HG03139 (cell line): ENCODE results near the gene CYP39A1.
"Not testable (repeated sequence)": the region's sequence is repeated elsewhere in the genome, so short reads cannot be mapped to it uniquely, and the experiment has no call there.

Source experiments
- ATAC-seq: cut with Tn5 transposase; IDR thresholded peaks from one replicate; pipeline ENCODE4 v1.9.1; 2021; ENCODE audit not compliant: unreplicated experiment

The CYP39A1 gene

DNA sequence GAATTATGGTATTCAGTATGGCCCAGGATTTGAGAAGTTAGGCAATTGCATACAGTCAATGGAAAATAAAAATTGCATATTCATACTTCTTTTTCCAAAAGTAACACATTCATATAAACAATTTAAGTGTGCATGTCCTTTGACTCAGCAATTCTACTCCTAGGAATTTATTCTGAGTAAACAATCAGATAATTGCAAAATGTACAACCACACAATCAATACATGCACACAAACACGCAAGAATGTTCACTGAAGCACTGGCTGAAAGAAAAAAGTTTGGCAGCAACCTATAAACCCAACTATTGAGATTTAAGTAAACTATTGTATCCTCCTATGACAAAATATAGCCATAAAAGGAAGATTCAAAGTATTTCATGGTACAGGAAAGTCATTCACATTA, 1.6 kb downstream of the CYP39A1 start:
- no peak for ATAC-seq

DNA sequence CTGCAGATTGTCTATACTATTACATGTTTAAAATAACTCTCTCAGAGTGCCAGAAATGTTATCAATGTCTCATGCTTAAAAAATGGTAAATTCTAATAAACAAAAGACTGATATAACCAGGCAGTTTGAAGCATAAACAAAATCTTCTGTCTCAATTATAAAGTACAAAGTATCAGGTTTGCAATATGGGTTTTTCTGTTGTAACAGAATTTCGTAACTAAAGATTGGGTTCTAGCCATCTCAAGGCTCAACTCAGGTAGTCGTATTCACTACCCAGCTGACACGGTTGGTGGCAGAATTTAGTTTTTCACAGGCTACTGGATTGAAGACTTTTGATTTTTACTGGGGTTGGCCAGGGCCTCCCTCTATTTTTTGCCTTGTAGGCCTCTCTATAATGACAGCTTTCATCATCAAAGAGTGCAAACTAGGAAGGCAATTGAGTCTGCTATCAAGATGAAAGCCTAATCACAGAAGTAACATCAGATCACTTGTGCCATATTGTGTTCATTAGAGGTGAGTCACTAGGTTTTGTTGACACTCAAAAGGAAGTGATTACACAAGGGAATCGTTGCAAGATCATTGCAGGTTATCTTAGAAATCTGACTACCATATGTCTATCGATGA, 3.6 kb downstream of the CYP39A1 start:
- no peak for ATAC-seq

- ATAC-seq, result not testable (repeated sequence)
Observed at GRCh38 chr6:46648108-46648507, 4.5 kb downstream of the CYP39A1 start.

- ATAC-seq, result no peak
Observed at GRCh38 chr6:46645265-46645664, 7.4 kb downstream of the CYP39A1 start.

GRCh38 chr6:46642928-46643751, 9.5 kb downstream of the CYP39A1 start:
- no peak for ATAC-seq

DNA sequence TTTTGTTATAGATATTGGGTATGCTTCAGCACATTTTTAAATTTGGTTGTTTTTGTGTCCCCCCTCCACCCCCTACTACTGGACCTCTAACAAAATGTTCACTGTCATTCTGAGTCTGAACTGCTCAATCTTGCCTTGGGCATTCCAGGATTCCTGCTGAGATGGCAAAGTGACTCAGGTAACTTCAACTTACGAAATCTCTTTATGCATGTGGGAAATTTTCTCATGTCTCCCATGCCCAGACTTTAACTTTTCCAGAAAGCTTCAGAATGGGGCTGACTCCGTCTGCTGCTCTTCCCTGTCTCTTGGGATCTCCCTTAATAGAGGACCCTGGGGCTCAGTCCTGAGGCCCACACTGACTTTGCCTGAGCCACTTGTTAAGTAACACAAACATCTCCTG, 14.0 kb downstream of the CYP39A1 start:
- no peak for ATAC-seq

DNA sequence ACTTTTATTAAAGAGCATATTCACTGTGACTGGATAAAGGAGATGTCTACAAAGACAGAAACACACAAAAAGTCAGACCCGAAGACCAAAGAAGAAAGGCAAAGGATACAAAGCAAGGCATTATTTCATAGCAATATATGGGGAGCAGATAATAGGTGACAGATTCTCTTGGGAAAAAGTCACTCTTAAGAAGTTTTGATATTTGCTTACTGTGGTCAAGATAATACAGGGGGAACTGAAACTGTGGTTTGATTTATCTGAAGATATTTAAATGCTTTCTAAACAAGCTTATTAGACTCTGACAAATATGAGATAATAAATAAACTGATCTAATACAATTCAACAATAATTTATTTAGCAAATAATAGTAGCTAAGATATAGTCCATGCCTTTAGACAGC, 14.7 kb downstream of the CYP39A1 start:
- ATAC-seq, result no peak

DNA sequence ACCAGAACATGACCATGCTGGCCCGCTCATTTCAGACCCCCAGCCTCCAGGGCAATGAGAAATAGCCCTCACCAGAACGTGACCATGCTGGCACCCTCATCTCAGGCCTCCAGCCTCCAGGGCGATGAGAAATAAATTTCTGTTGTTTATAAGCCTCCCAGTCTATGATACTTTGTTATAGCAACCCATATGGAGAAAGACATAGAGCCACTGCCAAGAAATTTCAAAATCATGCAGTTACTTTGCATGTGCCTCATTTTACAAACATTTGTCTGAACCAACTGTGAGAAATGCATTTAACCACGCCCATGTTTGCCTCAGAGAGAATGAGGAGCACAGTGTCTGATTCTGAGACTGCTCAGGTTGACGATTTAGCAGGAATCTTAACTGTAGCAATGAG, 15.5 kb downstream of the CYP39A1 start:
- no peak for ATAC-seq

GRCh38 chr6:46635462-46635861, 17.2 kb downstream of the CYP39A1 start:
- ATAC-seq, result no peak

GRCh38 chr6:46632053-46632452, 20.6 kb downstream of the CYP39A1 start:
- no peak for ATAC-seq

- no peak for ATAC-seq
Observed at GRCh38 chr6:46629691-46630090, 22.9 kb downstream of the CYP39A1 start.

GRCh38 chr6:46628976-46629375, 23.6 kb downstream of the CYP39A1 start:
- no peak for ATAC-seq

DNA sequence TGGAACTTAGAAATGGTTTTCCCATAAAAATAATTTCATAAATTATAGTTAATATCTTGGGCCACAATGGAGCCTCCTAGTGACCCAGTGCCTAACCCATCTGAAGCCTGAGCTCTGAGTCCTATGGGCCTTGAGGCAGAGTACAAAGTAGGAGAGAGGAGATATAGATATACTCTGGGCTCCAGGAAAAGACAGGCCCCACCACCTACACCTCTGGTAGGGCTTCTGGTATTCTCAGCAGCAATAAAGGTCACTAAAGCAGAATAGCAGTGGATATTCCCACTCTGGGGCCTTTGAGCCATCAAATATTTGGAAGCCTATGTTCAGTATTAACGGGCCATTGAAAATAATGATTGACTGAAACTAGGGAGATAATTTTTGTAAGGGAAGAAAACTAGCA, 24.1 kb downstream of the CYP39A1 start:
- ATAC-seq, result no peak

GRCh38 chr6:46626976-46627375, 25.6 kb downstream of the CYP39A1 start:
- no peak for ATAC-seq

DNA sequence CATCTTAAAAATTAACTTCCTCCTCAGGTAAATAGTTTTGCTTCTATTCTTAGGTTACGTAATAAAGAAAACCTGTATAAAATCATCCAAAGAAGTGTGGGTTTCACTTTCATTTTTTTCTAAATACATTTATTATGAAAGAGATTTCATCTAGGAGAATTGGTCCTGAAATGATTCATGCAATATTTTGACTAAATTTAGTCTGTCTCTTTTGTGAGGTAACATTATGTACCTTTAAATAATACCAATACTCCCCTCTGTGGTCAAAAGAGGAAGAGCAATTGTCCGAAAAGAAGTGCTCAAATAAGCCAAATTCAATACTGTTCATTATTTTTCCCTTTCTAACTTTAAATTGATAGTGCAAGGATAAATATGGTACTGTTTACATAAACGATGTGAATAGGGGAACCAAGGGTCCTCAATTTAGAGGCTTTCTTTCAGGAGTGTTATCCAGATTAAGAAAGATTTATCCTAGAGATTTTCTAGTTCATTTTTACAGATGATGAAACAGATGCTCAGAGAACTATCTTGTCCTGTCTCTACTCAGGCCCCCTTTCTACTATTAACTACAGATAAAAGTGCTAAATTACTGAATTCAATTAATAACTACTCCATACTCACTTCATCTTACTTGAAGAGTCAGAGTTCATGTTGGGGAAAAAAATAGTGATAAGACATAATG, 26.2 kb downstream of the CYP39A1 start:
- no peak for ATAC-seq

DNA sequence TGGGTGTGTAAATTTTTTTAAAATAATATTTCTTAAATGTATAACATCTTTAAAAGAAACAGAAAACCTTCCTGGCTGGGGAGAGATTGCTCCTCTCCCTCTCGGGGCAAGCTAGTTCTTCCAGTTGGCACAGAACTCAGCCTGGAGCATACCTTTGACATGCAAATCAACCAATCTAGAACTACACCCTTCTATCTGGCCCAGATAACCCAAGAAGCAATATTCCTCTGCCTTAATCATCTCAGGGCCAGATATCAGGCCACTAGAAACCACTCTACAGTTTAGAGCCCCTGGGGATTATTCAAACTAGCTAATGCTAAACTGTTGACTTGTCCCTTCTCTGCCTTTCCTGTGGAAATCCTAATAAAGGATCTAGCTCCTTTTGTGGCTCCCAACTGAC, 33.9 kb downstream of the CYP39A1 start:
- ATAC-seq, result no peak

DNA sequence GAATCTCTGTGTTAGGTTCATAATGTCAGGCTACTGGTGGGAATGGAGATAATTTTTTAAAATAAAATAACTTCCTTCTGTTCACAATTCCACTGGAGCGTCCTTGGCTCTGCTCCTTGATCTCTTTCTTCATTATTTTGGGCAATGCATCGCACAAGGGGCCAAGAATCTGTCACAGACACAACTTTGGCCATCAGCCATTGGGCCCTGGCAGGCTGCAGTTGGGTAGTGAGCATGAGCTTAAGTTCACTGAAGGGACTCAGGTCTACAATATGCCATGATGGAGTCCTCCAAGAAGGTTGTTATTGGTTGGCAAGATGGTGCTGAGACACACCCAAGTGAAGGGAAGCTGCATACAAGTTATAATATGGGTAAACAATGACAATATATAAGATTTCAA, 40.0 kb downstream of the CYP39A1 start:
- no peak for ATAC-seq

GRCh38 chr6:46610862-46611553, 41.6 kb downstream of the CYP39A1 start:
- no peak for ATAC-seq

DNA sequence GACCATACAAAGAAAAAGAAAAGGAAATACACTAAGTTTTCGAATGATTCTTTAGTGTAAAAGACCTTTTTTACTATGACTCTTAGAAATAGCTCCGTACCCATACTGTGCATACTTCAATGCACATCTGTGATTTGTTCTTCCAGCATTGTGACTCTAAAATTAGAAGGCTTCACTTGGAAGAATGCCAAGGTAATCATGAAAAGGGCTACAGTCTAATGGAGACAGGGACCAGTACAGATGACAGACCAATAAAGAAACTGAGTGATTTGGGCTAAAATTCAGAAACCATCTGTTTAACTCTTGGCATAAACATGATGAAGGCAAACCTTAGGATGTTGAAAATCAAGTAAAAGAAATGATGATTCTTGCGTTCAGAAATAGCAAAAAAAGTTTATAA, 46.3 kb downstream of the CYP39A1 start:
- no peak for ATAC-seq

DNA sequence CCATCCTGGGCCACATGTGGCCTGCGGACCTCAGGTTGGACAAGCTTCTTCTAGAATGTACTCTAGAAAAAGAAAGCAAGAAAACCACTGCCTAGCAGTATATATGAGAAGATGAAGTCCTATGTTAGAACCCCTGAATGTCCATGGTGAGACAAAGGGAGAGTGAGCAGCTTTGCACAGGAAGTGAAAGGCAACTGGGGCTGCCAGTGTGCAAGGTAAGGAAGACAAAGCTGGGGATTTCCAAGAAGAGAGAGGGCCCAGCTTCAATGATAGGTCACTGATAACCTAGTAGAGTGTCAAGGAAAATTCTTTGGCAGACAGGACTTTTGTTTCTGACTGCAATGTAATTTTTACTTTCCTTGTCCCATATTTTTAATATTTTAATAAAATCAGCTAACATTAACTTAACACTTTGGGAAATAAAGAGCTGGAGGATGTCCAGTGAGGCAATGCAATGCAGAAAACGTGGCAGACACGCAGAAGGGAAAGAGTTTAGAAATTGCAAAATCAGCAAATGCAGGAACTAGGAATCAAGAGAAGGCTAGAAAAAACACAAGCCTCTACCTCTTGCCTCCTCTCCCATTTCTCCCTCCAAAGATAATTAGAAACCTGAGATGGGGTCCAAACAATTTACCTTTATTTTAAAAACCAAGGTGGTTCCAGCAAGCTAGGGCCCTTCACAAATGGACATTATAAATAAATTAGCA, 47.4 kb downstream of the CYP39A1 start:
- ATAC-seq, result no peak

GRCh38 chr6:46598215-46598614, 54.4 kb downstream of the CYP39A1 start:
- ATAC-seq, result no peak
